Mammary epithelial cell (primary cell): ENCODE measurements around the gene DCC.

Source experiments
- CTCF ChIP-seq, 2 donors: IDR thresholded peaks in 1 of 2; conservative IDR thresholded peaks in 1 of 2; 2 replicates each; pipeline ENCODE4 v1.5.1; 2011 to 2012; ENCODE audit warnings: inconsistent platforms in 2 of 2, low read length in 2 of 2, mild to moderate bottlenecking in 2 of 2, control low read depth in 1 of 2, low read depth in 1 of 2; ENCODE audit not compliant: insufficient read depth in 1 of 2; ENCODE audit errors: extremely low read depth in 1 of 2
- EZH2 ChIP-seq: IDR thresholded peaks from 2 replicates; pipeline ENCODE4 v1.6.1; 2012; ENCODE audit warnings: low read length, inconsistent platforms, borderline replicate concordance

GRCh38 chr18:53411511-53411910 lies 1071.5 kb downstream of the DCC start:
- TF ChIP-seq CTCF (conservative IDR thresholded peaks at IDR 0.05 in 1 of 2, IDR thresholded peaks at IDR 0.05 in 1 of 2; ENCODE audit: extremely low read depth in 1 of 2, insufficient read depth in 1 of 2, low read depth in 1 of 2, low read length in 2 of 2) (no peak), EZH2 (no peak)
